IPS-11a (cell line): ENCODE data around the gene OSGIN1.
A peak's percentile ranks its signal among the peaks of the same experiment; 100 is the strongest.

Source experiments
- H3K4me3 ChIP-seq: one replicate; pipeline ENCODE4 v1.5.1; 2013; ENCODE audit warnings: low read depth, low read length, control low read depth

The OSGIN1 gene

DNA sequence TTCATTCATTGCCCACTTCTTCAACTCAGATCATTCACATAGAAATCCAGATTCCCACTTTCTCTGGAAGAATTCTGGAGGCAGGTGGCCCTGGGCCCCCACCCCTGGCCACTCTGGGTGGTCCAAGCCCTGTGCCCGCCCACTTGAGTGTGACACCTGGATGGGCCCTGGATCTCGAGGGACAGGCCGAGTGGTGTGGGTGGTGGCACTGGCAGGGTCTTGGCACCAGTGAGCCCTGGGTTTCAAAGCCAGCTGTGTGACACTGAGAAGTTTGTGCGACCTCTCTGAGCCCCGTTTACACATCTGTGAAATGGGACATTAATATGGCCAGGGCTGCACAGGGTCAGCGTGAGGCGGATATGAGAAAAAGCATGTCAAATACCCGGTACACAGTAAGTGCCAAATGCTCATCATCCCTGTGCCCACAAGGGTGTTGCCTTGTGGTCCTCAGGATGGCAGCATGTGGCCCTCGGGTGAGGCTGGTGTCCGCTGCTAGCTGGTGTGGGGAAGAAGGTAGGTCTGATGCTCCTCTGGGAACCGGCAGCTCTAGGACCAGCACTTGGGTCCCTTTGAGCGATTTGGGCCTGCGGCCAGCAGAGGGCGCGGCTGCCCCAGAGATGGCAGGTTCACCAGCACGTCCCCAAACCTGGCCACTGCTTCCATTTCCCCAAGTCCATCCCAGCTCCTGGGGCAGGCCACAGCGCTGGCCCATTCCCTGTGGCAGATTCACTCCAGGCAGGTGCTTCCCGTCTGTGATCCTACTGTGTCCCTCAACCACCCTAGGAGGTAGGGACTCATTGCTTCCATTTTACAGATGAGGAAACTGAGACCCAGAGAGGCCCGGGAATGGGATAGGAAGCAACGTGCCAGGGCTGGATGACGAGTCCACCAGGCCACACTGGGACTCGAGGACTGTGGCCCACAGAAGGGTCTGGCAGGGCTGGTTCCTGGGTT, 3.6 kb downstream of the OSGIN1 start:
- H3K4me3 ChIP-seq: no peak overlapping the region

DNA sequence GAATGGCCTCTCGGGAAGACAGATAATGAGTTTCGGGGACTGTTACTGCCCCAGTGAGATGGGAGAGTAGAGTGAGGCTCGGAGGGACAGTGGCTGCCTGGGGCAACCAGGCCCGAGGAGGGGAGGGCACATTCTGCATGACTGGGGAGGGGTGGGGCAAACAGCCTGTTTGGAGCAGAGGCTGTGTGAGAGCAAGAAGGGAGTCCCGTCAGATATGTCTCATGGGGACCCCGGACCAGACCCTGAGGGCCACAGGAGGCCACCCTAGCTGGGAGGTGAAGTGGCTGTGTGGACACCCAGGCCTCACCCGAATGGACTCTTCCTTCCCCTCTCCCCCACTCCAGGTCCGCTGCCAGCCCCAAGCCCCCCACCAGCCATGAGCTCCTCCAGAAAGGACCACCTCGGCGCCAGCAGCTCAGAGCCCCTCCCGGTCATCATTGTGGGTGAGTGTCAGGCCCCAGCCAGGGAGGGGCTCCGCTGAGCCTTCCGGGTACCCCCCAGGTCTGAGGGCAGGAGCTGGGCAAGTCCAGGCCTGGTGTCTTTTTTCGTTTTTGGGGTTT, 4.3 kb downstream of the OSGIN1 start:
- no peak overlapping the region for H3K4me3 ChIP-seq

DNA sequence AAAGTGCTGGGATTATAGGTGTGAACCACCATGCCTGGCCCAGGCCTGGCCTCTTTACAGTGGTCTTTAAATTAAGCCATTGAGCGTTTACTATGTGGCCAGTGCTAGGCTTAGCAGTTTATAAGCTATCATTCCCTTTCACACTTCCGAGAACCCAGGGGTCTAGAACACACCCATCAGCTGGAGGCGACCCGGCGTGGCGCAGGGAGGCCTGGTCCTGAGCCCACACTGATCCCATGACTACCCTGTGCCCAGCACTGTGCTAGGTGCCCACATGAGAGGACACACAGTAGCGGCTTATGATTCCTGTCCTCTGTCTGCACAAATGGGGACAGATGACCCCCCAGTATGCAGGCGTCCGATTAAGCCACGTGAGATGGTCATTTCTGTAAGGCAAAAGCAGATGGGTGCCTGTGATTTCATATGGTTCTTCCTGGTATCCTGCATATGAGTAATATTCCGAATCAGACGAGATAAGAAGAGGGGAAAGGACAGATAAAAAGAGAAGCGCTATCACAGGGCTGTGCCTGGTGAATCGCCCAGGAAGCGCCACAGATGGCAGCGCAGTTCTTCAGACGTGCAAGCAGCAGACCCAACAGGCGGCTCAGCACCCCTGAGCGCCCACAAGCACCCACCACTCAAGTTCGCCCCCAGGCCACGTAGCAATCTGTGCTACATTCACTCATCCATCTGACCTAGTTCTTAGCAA, 5.3 kb downstream of the OSGIN1 start:
- H3K4me3 ChIP-seq: no peak overlapping the region

DNA sequence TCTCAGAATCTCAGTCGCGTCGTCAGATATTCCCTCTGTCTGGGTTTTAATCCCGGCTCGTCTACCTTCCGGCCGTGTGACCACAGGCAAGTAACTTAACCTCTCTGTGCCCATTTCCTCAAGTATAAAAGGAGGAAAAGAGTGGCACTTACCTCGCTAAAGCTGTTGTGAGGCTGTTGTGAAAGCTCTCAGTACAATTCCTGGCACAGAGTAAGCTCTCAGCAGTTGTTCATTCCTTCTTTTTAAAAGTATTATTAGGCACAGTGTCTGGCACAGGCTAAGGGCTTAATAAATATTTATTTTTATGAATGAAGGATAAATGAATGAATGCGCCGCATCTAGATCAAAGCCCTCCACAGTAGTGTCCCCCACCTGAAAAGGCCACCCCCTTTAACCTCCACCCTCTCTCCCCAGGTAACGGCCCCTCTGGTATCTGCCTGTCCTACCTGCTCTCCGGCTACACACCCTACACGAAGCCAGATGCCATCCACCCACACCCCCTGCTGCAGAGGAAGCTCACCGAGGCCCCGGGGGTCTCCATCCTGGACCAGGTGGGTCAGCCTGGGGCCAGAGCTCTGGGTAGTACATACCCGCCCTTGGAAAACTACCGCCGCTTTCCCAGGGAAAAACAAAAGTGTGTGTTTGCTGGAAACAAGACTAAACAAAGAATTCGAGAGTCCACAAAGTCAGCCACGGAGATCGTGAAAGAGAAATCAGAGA, 6.0 kb downstream of the OSGIN1 start:
- no peak overlapping the region for H3K4me3 ChIP-seq

DNA sequence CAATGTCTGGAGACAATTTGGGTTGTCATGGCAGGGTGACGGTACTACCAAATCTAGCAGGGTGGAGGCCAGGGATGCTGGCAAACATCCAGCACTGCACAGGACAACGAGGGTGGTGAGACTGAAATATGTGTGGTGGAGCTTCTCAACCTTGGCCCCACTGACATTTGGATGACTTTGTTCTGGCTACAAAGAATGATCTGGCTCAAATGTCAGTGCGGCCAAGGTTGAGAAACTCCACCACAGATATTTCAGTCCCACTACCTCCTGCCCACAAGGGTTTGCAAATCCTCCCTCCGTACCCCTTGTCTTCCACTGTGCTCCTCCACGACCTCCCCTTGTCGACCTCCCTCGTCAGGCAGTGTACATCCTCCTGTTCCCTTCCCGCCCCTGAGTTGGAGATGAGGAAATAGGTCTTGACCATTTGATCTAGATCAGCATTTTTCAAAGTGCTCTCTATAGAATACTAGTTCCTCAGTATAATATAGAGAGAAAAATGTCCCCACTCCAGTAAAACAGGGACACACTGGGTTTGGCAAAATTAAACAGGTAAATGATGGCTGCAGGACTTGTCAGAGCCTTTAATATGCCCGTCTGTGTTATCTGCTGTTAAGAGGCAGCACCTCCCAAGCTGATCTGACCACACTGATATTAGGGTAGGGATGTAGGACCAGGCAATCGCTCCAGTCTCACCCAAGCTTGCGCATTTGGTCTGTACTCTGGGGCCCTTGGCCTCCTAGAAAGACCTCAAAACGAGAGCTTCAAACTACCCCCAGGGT, 6.8 kb downstream of the OSGIN1 start:
- no peak overlapping the region for H3K4me3 ChIP-seq

DNA sequence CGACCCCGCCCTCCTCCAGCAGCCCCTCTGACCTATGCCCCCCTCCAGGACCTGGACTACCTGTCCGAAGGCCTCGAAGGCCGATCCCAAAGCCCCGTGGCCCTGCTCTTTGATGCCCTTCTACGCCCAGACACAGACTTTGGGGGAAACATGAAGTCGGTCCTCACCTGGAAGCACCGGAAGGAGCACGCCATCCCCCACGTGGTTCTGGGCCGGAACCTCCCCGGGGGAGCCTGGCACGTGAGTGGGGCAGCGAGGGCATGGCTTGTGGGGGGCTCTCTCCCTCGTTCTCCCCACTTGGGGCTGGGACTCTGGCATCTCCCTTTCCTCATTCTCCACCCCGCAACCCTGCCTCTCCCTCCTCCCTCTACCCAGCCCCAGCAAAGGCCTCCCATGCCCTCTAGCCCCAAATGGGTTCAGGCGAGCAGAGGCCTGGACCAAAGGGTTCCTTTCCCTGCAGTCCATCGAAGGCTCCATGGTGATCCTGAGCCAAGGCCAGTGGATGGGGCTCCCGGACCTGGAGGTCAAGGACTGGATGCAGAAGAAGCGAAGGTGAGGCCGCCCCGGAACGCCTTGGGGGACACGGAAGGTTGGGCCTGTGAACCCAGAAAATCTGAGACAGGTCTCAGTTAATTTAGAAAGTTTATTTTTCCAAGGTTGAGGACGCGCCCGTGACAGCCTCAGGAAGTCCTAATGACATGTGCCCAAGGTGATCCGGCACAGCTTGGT, 7.6 kb downstream of the OSGIN1 start:
- H3K4me3 ChIP-seq: no peak overlapping the region

DNA sequence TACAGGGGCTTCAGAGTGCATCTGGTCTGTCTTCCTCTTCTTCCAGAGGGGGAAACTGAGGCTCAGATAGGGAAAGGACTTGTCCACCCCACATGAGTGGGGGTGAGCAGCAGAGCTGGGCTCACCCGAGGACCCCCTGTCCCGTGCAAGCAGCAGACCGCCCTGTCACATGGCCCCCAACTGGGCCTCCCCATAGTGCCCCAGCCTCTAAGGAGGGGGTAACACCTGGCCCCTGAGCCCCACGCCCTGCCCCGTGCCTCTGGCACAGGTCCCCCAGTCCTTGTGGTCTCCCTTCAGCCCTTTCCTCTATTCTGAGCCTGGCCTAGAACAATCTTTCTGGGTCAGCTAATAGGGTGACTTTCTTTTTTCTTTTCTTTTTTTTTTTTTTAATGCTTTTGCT, 8.6 kb downstream of the OSGIN1 start:
- H3K4me3 ChIP-seq: no peak overlapping the region

DNA sequence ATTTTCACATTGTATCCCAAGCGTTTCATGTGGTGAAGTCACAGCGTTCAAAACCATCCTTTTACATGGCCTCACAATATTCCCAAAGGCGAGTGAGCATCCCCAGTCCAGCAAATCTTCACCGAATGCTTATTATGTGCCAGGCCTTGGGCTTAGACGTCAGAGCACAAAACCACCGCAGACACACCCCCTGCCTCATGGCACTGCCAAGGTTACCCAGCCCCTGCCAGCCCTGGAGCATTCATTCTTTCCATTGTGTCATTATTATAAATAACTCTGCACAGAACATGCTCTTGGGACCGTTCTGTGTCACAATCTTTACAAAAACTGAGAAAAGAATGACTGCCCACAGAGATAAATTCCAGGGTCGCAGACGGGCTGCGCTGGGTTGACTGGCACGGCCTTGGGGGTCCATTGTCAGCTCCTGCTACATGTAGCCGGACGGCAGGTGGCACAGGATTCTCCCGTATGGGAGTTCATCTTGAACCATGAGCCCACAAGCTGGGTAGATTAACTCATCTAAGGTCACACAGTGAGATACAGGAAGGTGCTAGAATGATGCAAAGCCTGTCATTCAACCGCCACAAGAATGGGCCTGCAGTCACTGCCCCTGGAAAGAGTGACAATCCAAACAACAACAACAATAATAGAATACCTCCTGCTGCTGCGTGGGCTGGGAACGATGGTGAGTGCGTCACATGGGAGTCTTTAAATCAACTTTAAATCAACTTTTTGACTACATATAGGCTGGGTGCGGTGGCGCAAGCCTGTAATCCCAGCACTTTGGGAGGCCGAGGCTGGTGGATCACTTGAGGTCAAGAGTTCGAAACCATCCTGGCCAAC, 10.5 kb downstream of the OSGIN1 start:
- H3K4me3 ChIP-seq: no peak overlapping the region

DNA sequence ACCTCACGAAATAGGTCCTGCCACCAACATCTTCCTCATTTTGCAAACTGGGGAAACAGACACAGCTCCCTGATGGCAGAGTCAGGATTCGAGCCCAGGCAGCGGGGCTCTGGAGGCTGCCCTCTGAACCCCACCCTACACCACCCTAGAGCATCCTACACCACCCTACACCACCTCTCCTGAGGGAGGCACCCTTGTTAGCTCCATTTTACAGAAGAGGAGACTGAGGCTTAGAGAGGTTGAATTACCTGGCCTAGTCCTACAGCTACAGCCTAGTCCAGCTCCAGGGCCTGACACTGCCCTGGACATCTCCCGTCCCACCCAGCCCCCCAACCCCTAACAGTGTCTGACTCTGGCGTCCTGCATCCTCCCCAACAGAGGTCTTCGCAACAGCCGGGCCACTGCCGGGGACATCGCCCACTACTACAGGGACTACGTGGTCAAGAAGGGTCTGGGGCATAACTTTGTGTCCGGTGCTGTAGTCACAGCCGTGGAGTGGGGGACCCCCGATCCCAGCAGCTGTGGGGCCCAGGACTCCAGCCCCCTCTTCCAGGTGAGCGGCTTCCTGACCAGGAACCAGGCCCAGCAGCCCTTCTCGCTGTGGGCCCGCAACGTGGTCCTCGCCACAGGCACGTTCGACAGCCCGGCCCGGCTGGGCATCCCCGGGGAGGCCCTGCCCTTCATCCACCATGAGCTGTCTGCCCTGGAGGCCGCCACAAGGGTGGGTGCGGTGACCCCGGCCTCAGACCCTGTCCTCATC, 11.8 kb downstream of the OSGIN1 start:
- H3K4me3 ChIP-seq: no peak overlapping the region

DNA sequence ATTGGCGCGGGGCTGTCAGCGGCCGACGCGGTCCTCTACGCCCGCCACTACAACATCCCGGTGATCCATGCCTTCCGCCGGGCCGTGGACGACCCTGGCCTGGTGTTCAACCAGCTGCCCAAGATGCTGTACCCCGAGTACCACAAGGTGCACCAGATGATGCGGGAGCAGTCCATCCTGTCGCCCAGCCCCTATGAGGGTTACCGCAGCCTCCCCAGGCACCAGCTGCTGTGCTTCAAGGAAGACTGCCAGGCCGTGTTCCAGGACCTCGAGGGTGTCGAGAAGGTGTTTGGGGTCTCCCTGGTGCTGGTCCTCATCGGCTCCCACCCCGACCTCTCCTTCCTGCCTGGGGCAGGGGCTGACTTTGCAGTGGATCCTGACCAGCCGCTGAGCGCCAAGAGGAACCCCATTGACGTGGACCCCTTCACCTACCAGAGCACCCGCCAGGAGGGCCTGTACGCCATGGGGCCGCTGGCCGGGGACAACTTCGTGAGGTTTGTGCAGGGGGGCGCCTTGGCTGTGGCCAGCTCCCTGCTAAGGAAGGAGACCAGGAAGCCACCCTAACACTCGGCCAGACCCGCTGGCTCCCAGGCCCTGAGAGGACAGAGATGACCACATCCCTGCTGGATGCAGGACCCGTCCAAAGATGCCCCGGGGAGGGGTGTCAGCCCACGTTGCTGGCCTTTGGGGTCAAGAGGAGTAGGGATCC, 12.6 kb downstream of the OSGIN1 start:
- H3K4me3 ChIP-seq: no peak overlapping the region

DNA sequence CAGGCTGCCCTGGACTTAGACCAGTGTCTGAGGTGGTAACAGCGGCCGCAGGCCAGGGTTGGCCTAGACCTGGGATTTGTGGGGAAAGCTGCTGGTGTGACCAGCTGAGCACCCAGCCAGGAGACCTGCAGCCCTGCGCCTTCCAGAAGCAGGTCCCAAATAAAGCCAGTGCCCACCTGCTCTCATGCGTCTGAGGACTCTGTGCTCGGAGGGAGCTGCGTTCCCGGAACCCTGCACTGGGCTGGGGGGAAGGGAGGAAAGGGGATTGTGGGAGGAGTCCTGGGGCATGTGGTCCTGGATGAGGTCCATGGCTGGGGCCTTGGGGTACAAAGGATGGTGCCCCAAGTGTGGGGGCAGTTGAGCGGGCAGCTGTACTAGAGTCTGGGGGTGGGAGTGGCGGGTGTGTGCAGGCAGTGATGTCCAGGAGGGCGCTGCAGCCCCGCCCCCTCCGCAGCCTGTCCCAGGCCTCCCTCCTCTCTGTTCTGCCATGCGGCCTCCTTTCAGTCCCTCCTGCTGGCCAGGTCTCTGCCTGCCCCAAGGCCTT, 13.2 kb downstream of the OSGIN1 start:
- H3K4me3 ChIP-seq: no peak overlapping the region

DNA sequence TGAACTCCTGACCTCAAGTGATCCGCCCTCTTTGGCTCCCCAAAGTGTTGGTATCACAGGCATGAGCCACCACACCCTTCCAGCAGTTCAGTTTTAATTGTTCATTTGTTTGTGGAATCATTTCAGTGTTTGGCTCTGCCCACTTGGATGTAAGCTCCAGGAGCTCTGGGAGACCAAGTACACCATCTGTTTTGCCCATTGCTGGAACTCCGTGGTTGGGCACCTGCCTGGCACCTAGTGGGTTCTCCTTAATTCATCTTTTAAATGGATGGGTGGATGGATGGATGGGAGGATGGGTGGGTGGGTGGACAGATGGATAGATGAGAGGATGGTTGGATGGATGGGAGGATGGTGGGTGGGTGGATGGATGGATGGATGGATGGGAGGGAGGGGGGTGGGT, 14.1 kb downstream of the OSGIN1 start:
- H3K4me3 ChIP-seq: no peak overlapping the region

DNA sequence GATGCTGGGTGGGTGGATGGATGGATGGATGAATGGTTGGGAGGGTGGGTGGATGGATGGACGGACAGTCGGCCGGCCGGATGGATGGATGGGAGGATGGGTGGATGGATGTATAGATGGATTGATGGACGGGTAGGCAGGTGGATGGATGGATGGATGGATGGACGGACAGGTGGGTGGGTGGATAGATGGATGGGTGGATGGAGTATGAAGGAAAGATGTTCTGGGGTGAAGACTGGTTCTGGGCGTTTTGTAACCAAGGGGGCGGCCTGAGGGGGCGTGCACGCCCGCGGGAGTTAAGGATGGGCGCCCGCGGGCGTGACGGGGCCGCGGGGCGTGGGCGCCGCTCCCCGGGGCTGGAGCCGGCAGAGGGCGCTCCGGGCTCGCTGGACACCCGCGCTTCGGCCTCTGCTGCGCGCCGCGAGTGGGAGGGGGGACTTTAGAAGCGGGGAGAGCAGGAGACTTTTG, 14.8 kb downstream of the OSGIN1 start, which contains the start of gene NECAB2:
TSS of gene NECAB2 (plus strand) at position 407 of the 468 bp plus-strand sequence. CDS start 405 bp downstream, outside the sequence.
- peak within 1 kb of the TSS; percentile 18 for H3K4me3 ChIP-seq

DNA sequence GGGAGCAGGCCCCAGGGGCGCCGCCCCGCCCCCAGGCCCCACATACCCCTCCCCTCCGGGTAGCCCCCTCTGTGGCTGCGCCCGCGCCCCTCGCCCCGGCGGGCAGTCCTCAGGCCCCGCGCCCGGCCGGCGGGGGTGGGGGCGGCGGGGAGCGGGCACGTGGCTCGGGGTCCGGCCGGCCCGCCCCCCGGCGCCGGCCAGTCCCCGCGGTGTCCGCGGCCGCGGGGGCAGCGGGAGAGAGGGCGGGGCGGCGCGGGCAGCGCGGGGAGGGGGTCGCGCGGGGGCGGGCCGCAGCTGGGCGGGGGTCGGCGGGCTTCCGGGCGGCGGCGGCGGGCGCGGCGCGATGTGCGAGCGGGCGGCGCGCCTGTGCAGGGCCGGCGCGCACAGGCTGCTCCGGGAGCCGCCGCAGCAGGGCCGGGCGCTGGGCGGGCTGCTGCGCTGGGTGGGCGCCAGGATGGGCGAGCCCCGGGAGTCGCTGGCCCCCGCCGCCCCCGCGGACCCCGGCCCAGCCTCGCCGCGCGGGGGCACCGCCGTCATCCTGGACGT, 15.3 kb downstream of the OSGIN1 start:
- peak overlapping the region; percentile 18 for H3K4me3 ChIP-seq

DNA sequence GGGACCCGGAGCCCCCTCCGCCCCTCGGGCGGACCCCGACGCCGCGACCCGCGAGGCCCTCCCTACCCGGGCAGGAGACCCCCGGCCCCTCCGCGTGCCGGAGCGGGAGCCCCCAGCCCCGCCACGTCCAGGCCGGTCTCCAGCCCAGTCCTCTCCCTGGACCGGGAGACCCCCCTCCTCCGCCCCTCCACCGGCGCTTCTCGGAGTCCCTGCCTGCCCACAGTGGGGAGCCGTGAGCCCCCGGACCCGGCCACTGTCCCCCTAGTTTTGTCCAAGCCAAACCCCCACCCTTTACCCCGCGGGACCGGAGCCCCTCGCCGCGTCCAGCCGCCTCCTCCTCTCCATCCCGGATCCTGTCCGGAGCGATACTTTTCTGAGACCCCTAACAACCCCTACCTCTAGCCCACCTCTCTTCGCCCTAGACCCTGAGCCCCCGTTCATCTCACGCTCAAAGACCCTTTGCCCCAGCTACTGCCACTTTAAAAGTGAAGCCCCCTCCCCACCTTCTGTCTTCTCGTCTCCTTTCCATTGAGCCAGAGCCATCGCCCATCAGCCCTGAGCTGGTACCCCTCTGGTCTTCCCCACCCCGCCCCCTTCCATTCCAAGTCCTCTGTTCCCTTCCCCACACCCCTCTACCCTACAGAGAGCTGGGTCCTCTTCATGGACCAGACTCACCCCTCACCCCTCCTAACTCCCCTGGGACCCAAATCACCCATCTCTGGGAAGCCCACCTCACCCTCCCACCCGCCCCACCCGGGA, 16.0 kb downstream of the OSGIN1 start:
- peak overlapping the region; percentile 18 for H3K4me3 ChIP-seq
